Activated naive CD4-positive, alpha-beta T cell (primary cell): ENCODE measurements around the gene MEAF6.
"Not testable (repeated sequence)": the region's sequence is repeated elsewhere in the genome, so short reads cannot be mapped to it uniquely, and the experiment has no call there.

Experiments
- DNase-seq, 4 experiments: peaks; one replicate each; lab custom pipeline; 2025; lab: John Stamatoyannopoulos, UW

MEAF6 gene

DNA sequence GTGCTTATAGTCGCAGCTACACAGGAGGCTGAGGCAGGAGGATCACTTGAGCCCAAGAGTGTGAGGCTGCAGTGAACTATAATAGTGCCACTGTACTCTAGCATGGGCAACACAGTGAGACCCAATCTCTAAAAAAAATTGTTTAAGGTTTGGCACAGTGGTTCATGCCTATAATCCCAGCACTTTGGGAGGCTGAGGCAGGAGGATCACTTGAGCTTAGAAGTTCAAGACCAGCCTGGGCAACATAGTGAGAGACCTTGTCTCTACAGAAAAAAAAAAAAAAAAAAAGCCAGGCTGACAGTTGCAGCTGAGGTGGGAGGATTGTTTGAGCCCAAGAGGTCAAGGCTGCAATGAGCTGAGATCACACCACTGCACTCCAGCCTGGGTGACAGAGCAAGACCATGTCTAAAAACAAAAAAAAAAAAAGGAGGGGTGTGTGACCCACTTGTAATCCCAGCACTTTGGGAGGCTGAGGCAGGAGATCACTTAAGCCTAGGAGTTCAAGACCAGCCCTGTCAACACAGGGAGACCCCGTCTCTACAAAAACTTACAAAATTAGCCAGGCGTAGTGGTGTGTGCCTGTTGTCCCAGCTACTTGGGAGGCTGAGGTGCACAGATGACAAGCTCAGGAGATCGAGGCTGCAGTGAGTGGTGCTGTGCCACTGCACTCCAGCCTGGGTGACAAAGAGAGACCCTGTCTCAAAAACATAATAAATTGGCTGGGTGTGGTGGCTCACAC lies 18.0 kb upstream of the MEAF6 start:
- not testable (repeated sequence) for DNase-seq

DNA sequence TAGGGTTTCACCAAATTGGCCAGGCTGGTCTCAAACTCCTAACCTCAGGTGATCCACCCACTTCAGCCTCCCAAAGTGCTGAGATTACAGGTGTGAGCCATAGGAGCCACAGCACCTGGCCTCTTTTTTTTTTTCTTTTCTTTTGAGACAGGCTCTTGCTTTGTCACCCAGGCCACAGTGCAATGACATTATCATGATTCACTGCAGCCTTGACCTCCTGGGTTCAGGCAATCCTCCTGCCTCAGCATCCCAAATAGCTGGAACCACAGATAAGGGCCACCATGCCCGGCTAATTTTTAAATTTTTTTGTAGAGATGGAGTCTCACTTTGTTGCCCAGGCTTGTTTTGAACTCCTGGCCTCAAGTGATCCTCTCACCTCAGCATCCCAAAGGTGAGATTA lies 15.3 kb upstream of the MEAF6 start:
- not testable (repeated sequence) for DNase-seq

DNA sequence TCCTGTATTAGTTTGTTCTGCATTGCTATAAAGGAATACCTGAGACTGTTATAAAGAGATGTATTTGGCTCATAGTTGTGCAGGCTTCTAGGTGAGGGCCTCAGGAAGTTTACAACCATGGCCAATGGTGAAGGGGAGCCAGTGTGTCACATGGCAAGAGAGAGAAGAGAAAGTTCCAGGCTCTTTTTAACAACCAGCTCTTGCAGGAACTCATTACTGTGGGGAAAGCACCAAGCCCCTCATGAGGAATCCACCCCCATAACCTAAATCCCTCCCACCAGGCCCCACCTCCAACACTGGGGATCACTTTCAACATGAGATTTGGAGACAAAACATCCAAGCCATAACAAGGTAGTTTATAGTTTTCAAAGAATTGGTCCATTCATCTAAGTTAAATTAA lies 5.0 kb upstream of the MEAF6 start:
- no peak for DNase-seq

DNA sequence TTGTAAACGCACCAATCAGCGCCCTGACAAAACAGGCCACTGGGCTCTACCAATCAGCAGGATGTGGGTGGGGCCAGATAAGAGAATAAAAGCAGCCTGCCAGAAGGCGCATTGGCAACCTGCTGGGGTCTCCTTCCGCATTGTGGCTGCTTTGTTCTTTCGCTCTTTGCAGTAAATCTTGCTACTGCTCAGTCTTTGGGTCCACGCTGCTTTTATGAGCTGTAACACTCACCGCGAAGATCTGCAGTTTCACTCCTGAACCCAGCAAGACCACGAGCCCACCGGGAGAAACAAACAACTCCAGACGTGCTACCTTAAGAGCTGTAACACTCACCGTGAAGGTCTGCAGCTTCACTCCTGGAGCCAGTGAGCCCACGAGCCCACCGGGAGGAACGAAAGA lies 4.4 kb upstream of the MEAF6 start:
- peak in 2 of 4 experiments; percentile 4 to 14 for DNase-seq

DNA sequence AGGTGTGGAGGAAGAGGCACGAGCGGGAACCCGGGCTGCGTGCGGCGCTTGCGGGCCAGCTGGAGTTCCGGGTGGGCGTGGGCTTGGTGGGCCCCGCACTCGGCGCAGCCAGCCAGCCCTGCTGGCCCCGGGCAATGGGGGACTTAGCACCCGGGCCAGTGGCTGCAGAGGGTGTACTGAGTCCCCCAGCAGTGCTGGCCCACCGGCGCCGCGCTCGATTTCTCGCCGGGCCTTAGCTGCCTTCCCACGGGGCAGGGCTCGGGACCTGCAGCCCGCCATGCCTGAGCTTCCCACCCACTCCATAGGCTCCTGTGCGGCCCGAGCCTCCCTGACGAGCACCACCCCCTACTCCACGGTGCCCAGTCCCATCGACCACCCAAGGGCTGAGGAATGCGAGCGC lies 3.7 kb upstream of the MEAF6 start:
- DNase-seq, result not testable (repeated sequence)

DNA sequence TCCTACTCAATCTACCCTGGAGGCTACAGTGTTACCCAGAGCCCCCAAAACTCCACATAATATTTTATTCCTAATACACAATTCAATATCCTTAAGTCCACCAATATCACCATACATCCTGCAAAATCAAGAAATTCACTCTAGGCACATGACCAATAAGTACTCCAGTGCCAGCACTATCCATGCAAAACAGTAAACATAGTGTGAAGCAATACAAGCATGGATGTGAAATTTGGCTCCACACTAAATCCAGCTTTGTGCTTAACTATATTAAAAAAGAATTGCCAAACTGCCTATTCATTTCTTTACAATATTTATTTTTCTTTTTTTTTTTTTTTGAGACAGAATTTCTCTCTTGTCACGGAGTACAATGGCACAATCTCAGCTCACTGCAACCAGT lies 3.0 kb upstream of the MEAF6 start:
- DNase-seq, result no peak

DNA sequence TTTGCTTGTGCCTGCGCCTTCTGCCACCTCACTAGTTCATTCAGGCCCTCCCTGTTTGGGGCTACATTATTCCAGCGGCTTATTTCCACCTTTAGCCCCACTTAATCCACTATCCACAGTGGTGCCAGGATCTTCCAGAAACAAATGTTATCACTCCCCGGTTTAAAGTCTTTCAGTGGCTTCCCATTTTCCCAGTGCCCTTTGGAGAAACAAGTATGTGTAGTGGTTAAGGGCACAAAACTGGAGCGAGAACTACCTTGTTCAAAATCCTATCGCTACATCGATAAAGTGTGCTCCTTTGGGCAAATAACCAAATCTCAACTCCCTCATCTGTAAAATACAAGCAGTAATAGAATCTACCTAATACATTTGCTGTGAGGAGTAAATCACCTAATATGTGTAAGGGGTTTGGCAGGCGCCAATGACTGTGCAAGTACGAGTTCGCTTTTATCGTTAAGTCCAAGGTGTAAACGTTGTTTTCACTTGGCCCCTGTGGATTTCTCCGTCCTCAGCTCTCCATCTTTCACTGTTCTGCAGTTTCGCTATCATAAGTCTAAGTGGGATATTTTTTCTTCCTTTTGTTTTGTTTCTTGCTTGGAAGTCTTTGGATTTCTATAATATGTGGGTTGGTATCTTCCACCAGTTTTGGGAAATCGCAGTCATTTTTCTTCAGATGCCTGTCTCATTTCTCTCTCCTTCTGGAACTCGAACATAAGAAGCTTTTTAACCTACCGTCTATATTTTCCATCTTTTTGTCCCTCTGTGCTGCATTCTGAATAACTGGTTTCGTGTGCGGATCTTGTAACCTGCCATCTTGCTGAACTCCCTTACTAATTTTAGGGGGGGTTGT lies 844 bp upstream of the MEAF6 start:
- DNase-seq, result no peak

DNA sequence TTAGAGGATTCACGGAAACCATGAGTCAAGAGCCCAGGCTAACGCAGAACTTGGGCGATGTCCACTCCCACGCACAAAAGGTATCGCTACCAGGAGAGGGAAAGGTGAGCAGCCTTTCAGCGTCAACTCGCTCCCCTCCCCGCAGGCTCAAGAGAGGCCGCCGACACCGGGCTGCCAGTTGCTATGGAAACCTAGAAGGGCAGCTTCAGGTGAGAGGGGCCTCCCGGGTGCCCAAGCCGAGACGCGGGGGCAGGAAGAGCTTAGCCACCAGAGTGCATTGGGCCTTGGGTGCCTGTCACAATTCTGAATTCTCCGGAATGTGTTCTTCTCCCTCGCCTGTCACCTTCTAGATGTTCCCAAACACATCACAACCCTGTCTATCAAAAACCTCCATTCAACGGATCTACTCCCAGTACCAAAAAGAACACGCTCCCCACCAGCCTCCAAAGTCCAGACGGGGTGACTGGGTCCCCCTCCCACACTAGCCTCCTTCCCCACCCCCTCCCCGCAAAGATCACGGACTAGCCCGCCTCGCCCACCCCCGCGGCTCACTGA lies 694 bp downstream of the MEAF6 start:
- DNase-seq, result peak in 3 of 4 experiments; percentile 6 to 25 (median 10)

DNA sequence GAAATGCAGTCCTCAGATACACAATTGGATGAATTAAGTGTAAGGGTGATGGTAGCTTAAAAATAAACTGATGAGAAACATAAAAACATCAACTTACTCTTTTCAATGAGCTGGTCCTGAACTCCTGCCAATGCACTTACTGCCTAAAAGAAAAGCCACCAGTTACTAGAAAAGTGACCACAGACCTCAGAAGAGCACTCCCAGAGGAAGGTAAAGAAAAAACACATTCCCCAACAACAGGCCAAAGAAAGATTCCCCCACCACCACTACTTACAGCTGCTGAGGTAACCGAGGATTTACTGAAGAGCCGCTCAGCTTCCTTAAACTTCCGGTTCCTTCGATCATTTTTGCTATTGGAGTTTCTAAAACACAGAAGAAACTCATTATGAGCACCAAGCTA lies 5.4 kb downstream of the MEAF6 start:
- DNase-seq, result no peak

DNA sequence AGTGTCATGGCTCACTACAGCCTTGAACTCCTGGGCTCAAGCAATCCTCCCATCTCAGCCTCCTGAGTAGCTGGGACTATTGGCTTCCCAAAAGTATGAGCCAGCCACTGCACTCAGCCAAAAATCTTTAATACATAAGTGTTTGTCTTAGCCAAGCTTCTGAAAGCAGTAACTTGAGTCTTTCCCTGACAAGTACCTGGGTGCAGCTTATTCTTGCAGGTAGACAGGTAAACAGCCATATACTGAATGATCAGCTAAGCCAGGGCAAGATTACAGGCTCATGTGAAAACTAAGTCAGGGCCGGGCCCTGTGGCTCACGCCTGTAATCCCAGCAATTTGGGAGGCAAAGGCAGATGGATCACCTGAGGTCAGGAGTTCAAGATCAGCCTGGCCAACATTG lies 7.8 kb downstream of the MEAF6 start:
- DNase-seq, result no peak

DNA sequence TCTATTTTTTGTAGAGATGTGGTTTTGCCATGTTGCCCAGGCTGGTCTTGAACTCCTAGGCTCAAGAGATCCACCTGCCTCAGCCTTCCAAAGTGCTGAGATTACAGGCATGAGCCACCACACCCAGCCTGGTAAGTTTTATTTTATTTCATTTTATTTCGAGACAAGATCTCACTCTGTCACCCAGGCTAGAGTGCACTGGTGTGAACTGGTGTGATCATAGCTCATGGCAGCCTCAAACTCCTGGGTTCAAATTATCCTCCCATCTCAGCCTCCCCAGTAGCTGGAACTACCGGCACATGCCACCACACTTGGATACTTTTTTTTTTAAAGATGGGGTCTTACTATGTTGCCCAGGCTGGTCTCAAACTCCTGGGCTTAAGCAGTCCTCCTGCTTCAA lies 11.8 kb downstream of the MEAF6 start:
- not testable (repeated sequence) for DNase-seq

DNA sequence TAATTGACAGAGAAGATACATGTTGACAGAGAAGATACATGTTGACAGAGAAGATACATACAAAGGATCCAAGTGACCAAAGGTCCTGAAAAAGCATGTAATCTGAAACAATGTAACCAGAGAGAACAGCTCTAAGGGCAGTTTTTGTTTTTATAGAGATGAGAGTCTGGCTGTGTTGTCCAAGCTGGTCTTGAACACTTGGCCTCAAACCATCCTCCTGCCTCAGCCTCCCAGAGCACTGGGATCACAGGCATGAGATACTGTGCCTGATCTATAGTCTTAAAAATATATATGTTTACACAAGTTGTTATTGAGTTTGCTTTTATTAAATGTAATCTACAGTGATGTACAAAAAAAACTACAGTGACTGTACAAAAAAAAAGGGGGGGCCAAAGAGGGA lies 12.5 kb downstream of the MEAF6 start:
- no peak for DNase-seq

DNA sequence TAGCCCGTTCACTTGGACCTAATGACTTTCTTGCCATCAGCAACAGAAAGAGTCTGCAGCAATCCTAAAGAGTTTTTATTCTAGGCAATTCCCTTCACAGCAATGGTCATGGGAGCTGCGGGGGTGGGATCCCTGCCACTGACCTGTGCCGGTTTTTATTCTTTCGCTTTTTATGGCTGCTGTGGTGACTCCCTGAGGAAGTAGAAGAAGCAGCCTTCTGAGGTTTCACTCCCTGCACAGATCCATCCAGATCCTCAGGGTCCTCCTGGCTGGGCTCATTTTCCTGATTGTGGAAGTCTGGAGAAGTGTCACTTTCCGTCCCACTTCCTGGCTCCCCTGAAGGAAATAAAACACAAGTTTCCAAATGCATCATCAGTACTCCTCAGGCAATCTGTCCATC lies 12.9 kb downstream of the MEAF6 start:
- DNase-seq, result no peak

DNA sequence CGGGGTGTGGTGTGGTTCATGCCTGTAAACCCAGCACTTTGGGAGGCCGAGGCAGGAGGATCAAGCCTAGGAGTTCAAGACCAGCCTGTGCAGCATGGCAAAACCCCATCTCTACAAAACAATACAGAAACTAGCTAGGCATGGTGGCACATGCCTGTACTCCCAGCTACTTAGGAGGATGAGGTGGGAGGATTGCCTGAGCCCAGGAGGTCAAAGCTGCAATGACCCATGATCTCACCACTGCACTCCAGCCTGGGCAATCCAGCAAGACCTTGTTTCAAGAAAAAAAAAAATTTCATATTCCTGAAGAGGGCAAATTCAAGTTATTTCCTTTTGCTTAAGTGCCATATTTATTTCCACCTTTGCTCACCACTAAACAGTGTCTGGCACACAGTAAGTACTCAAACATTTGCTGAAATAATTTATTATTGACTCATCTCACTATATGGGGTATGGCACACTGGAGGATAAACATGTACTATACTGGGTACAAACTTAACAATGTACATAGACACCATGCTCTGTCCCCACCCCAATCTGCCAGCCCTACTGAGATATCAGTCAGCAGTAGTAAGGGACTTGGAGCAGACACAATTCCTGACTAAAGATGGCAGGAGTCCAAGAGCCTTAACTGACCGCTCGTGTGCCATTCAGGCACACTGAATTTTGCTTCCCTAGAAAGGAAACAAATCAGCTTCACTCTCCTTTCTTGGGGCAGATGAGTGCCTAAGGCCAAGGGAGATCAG lies 15.5 kb downstream of the MEAF6 start:
- DNase-seq, result no peak

DNA sequence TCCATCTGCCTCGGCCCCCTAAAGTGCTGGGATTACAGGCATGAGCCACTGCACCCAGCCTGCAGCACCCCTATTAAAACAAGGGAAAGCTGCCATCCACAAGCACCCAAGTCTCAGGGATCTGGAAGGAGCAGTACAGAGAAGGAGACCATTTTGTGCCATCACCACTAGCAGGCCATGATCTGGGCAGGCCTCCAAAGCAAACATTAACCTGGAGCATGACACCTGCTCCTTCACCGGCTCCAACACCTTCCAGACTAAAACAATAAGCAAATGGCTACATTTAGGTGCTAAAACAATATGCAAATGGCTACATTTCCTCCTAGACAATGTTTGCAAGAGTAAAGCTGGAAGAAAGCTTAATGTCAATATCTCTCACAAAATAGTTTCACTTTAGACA lies 16.7 kb downstream of the MEAF6 start:
- DNase-seq, result no peak

DNA sequence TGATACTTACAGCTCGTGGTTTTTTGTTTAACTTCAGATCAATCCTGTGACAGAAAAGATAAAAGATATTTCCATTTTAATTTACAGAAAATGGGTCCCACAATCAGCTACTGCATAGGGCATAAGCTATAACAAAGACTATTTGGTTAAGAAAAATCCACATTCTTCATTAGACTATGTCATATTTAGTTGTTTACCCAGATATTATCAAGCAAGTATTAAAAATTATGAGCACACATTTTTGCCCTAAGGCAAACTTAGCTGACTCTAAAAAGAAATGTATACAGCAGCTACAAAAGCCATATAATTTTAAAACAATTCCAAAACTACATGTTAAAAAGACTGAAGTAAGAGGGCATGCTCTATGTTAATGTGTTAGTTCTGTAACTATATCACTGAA lies 18.7 kb downstream of the MEAF6 start:
- no peak for DNase-seq

DNA sequence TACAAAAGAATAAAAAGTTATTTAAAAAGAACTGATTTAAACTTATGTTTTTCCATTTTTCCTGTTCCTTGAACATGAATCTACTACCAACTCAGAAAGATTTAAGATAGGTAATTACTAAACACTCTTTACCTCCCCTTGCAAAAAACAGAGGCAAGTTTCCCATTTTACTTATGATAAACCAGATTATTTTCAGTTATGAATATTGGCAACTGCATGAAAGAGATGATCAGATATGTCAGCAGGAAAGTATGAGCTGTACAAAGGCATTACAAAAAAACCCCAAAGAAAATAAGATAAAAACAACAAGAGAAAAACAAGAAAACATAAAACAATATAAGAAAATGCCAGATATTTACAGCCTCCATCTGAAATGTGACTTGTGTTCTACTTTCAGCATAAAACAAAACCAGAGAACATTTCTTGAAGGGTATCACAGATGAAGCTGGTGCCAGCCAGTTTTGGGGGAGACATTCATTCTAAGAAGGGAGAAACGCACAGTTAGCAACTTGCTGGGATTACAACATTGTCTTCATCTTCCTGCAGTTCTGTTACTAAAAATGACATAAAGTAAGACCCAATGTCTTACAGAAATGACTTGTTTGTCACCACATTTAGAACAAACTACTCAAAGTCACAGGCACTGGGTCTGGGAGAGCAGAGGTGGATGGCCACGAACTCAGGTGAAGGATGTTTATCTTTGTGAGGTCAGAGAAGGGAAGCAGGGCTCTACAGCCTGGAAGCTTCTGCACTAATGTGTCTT lies 21.0 kb downstream of the MEAF6 start:
- DNase-seq, result no peak

DNA sequence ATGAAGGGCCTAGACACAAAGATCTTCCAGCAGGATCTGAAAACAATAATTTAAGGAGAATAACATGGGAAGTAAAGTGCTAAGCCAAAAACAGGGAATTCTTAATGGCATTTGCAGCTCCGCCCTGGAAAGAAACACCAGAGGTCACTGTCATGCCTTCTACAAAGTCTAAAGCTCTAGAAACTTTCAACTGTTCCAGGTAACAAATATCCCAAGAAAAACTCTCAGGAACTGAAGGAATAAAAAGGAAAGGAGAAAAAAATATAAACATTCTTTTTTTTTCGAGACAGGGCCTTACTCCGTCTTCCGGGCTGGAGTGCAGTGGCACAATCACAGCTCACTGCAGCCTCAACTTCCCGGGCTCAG lies 27.0 kb downstream of the MEAF6 start:
- no peak for DNase-seq

DNA sequence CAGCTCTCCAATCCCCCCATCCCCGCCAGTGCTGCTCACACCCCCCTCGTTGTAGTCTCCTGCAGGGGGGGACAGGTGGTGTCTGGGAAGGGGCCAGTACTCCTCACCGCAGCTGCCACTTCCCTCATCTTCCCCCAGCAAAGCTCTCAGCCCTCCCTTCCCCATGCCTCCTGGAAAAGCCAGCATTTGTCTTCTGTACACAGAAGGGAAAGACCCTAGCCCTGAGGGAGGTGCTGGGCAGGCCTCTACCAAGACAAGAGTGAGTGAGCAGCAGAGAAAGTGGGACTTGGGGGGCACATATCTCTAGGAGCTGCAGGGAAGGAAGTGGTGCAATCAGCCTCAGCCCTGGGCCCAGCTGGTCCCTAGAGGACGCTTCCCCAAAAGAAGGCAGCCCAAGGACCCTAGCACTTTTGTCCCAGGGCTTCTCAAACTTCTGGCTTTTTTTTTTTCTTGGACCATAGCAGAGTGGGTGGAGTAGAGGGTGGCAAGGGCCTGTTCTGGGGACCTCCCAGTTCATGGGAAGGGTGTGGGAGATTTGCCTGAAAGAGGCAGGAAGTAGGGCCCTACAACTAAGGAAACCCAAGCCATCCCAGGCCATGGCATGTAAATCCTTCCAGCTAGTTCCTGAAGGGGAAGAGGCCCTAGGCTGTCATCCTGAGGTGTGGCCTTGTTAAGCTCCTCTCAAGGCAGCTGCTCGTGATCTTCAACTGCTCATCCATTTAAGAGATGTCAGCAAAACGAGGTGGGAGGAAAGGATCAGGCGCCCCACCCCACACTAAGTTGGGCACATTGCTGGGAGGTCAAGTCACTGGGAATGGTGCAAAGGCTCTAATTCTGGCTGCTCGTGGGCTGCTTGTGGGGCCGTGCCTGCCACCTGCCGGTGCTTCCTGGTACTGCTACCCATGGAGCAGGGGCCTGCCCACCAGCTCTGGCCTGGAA lies 27.6 kb downstream of the MEAF6 start:
- peak; percentile 68 to 77 (median 74) for DNase-seq

DNA sequence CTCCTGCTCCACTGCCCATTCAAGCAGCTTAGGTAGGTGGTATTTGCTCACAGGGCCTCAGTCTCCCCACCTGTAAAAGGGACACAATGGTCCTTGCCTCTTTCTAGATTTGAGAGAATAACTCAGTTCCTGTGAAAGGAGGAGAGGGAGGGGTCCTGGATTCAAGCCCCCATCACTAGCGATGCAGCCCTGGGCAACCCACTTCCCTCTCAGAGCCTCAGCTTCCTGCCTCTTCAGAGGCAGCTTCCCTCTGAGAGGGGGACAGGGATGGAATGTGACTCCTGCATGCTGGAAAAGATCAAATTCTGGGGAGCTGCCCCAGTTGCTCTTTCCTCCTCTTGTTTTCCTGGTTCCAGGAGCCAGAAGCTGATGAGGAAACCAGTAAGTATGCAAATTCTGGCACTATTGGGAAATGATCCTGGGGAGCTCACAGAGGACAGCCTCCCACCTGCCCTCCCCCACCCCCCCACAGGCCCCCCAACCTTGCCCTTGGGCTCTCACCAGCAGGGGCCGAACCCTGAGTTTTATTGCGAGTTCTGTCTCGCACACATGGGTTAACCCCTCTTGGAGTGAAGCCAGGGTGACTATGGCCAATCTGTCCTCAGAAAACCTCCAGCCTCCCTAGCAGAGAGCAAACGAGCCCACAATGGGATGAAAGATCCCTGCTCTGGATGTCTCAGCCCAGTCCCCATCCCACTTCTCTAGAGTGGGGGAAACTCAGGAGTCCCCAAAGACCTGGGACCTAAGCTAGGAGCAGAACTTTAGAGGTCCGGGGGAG lies 28.5 kb downstream of the MEAF6 start:
- DNase-seq, result no peak
